HepG2 (cell line): ENCODE results near the gene DLX5. TPM values are rescaled to one million over a fixed set of nuclear protein-coding genes. Genes with fewer than 3 reads are reported as not detected.

ENCODE experiments used
- ARNT ChIP-seq: fragments of 450-650 bp; IDR thresholded peaks from 2 replicates; pipeline ENCODE4 v1.6.1; 2017
- GATAD1 ChIP-seq: IDR thresholded peaks from 2 replicates; pipeline ENCODE4 v1.6.1; 2016; ENCODE audit warnings: missing genetic modification reagents, missing compliant biosample characterization
- NFYB ChIP-seq: sonication (generic); formaldehyde crosslinking; IDR thresholded peaks from 2 replicates; pipeline ENCODE4 v1.4.0; 2020; ENCODE audit warnings: missing genetic modification reagents
- PLRG1 ChIP-seq: fragments of 450-650 bp; conservative IDR thresholded peaks from 2 replicates; pipeline ENCODE4 v1.6.1; 2016
- PRMT3 ChIP-seq: sonication (generic); formaldehyde crosslinking; IDR thresholded peaks from 2 replicates; pipeline ENCODE4 v1.8.1; 2022; ENCODE audit warnings: low read depth, mild to moderate bottlenecking, moderate library complexity, missing genetic modification reagents, borderline replicate concordance
- SKI ChIP-seq: fragments of 450-650 bp; IDR thresholded peaks from one replicate; pipeline ENCODE4 v1.6.1; 2018; ENCODE audit warnings: mild to moderate bottlenecking; ENCODE audit not compliant: partially characterized antibody
- ZKSCAN1 ChIP-seq: fragments of 150-350 bp; IDR thresholded peaks from 2 replicates; pipeline ENCODE4 v1.6.1; 2014; ENCODE audit warnings: low read length
- ZNF296 ChIP-seq: sonication (generic); formaldehyde crosslinking; conservative IDR thresholded peaks from 2 replicates; pipeline ENCODE4 v1.5.0; 2020; ENCODE audit warnings: mild to moderate bottlenecking, missing genetic modification reagents
- ZNF550 ChIP-seq: sonication (generic); formaldehyde crosslinking; IDR thresholded peaks from 2 replicates; pipeline ENCODE4 v1.4.0; 2020; ENCODE audit warnings: mild to moderate bottlenecking, missing genetic modification reagents, borderline replicate concordance
- ZNF629 ChIP-seq: sonication (generic); formaldehyde crosslinking; conservative IDR thresholded peaks from 2 replicates; pipeline ENCODE4 v1.5.0; 2020; ENCODE audit warnings: missing genetic modification reagents
- ZNF776 ChIP-seq: sonication (generic); formaldehyde crosslinking; IDR thresholded peaks from 2 replicates; pipeline ENCODE4 v1.4.0; 2020; ENCODE audit warnings: mild to moderate bottlenecking, missing genetic modification reagents
- polyA plus RNA-seq, 8 experiments: library from polyadenylated mRNA; depleted of rRNA in 3 of 8; stranded (reverse) in 7 of 8; unstranded in 1 of 8; fragments of >200 nt; fragmentation: Illumina TruSeq in 4 of 8; extraction: Trizol in 4 of 8; gene quantifications; 2 replicates each; pipeline versions ENCODE4 v1.2.1 to v1.2.3, GENCODE V29; 2011 to 2016; ENCODE audit warnings: low read depth in 4 of 8, missing spikeins in 1 of 8, mixed read lengths in 1 of 8; ENCODE audit not compliant: insufficient read depth in 1 of 8
- total RNA-seq, 5 experiments: library from RNA; depleted of rRNA; stranded (reverse); fragments of >200 nt; fragmentation: Illumina TruSeq; extraction: Trizol; gene quantifications; 2 replicates each; pipeline ENCODE4 v1.2.3, GENCODE V29; 2016; ENCODE audit warnings: low read depth in 1 of 5
- TF ChIP-seq, protein P1 (sequence below): sonication (generic); formaldehyde crosslinking; IDR thresholded peaks from 2 replicates; pipeline ENCODE4 v1.8.1; 2023; ENCODE audit warnings: missing genetic modification reagents, inconsistent platforms, borderline replicate concordance
- TF ChIP-seq, protein P2 (sequence below): sonication (generic); formaldehyde crosslinking; IDR thresholded peaks from 2 replicates; pipeline ENCODE4; 2020; ENCODE audit warnings: missing genetic modification reagents, mild to moderate bottlenecking, borderline replicate concordance
- TF ChIP-seq, protein P3 (sequence below): sonication (generic); formaldehyde crosslinking; conservative IDR thresholded peaks from 2 replicates; pipeline ENCODE4 v1.4.0; 2020; ENCODE audit warnings: missing genetic modification reagents
- TF ChIP-seq, protein P4 (sequence below): sonication (generic); formaldehyde crosslinking; IDR thresholded peaks from 2 replicates; pipeline ENCODE4 v1.4.0; 2020; ENCODE audit warnings: missing genetic modification reagents, borderline replicate concordance
- TF ChIP-seq, protein P5 (sequence below): sonication (generic); formaldehyde crosslinking; IDR thresholded peaks from 2 replicates; pipeline ENCODE4 v1.9.0; 2022; ENCODE audit warnings: missing genetic modification reagents, mild to moderate bottlenecking, borderline replicate concordance

The DLX5 gene
- total and polyA plus RNA-seq, 2 of the 13 experiments (the other 11 are each of a cell fraction or from before 2014, with no cell fraction given) = not detected

DNA sequence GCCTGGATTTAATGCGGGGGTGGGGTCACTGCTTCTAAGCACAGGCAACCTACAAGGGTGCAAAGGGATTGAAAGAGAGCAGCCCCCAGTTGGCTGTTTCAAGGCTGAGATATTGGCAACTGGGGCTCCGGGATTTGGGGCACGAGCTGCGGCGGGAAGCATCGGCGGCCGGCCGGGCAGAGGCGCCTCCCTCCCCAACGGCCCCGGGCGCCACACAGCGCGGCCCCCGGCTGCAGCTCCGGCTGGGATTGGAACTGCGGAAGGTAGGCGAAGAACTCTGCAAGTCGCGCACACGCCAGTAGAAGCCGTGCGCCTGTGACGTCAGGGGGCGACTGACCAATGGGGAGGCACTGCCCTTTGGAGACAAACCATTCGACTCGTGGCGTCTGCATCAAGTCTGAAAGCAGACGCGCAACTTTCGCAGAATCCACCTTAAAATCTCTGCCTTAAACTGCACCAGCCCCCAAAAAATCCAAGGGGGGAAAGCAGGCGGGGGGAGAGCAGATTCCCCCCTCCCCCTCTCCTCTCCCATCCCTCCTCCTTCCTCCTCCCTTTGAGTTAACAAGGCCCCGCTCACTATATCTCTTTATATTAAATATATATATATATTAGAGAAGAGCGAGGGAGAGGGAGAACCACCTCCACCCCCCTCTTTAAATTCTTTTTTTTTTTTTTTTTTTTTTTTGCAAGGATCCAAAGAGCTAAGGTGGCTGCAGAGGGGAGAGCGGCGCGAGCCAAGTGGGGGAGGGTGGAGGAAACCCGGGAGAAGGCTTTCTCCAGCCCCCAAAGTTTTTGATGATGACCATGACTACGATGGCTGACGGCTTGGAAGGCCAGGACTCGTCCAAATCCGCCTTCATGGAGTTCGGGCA lies 19.2 kb downstream of the DLX5 start, which contains the start of gene DLX6 (continued):
- TF ChIP-seq, protein P1, sequence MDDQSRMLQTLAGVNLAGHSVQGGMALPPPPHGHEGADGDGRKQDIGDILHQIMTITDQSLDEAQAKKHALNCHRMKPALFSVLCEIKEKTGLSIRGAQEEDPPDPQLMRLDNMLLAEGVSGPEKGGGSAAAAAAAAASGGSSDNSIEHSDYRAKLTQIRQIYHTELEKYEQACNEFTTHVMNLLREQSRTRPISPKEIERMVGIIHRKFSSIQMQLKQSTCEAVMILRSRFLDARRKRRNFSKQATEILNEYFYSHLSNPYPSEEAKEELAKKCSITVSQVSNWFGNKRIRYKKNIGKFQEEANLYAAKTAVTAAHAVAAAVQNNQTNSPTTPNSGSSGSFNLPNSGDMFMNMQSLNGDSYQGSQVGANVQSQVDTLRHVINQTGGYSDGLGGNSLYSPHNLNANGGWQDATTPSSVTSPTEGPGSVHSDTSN = no peak
- TF ChIP-seq, protein P2, sequence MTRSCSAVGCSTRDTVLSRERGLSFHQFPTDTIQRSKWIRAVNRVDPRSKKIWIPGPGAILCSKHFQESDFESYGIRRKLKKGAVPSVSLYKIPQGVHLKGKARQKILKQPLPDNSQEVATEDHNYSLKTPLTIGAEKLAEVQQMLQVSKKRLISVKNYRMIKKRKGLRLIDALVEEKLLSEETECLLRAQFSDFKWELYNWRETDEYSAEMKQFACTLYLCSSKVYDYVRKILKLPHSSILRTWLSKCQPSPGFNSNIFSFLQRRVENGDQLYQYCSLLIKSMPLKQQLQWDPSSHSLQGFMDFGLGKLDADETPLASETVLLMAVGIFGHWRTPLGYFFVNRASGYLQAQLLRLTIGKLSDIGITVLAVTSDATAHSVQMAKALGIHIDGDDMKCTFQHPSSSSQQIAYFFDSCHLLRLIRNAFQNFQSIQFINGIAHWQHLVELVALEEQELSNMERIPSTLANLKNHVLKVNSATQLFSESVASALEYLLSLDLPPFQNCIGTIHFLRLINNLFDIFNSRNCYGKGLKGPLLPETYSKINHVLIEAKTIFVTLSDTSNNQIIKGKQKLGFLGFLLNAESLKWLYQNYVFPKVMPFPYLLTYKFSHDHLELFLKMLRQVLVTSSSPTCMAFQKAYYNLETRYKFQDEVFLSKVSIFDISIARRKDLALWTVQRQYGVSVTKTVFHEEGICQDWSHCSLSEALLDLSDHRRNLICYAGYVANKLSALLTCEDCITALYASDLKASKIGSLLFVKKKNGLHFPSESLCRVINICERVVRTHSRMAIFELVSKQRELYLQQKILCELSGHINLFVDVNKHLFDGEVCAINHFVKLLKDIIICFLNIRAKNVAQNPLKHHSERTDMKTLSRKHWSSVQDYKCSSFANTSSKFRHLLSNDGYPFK (CRISPR knock-in tag) = no peak
- TF ChIP-seq PLRG1 = no peak
- peak; percentile 68 for TF ChIP-seq SKI
- TF ChIP-seq, protein P3, sequence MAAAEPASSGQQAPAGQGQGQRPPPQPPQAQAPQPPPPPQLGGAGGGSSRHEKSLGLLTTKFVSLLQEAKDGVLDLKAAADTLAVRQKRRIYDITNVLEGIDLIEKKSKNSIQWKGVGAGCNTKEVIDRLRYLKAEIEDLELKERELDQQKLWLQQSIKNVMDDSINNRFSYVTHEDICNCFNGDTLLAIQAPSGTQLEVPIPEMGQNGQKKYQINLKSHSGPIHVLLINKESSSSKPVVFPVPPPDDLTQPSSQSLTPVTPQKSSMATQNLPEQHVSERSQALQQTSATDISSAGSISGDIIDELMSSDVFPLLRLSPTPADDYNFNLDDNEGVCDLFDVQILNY (CRISPR knock-in tag) = no peak
- peak; percentile 95 for TF ChIP-seq NFYB
- TF ChIP-seq ARNT = no peak
- TF ChIP-seq ZKSCAN1 = no peak
- TF ChIP-seq, protein P4, sequence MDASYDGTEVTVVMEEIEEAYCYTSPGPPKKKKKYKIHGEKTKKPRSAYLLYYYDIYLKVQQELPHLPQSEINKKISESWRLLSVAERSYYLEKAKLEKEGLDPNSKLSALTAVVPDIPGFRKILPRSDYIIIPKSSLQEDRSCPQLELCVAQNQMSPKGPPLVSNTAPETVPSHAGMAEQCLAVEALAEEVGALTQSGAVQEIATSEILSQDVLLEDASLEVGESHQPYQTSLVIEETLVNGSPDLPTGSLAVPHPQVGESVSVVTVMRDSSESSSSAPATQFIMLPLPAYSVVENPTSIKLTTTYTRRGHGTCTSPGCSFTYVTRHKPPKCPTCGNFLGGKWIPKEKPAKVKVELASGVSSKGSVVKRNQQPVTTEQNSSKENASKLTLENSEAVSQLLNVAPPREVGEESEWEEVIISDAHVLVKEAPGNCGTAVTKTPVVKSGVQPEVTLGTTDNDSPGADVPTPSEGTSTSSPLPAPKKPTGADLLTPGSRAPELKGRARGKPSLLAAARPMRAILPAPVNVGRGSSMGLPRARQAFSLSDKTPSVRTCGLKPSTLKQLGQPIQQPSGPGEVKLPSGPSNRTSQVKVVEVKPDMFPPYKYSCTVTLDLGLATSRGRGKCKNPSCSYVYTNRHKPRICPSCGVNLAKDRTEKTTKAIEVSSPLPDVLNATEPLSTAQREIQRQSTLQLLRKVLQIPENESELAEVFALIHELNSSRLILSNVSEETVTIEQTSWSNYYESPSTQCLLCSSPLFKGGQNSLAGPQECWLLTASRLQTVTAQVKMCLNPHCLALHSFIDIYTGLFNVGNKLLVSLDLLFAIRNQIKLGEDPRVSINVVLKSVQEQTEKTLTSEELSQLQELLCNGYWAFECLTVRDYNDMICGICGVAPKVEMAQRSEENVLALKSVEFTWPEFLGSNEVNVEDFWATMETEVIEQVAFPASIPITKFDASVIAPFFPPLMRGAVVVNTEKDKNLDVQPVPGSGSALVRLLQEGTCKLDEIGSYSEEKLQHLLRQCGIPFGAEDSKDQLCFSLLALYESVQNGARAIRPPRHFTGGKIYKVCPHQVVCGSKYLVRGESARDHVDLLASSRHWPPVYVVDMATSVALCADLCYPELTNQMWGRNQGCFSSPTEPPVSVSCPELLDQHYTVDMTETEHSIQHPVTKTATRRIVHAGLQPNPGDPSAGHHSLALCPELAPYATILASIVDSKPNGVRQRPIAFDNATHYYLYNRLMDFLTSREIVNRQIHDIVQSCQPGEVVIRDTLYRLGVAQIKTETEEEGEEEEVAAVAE (CRISPR knock-in tag) = no peak
- TF ChIP-seq ZNF629 (CRISPR knock-in tag) = 0 out of 2 replicates have a peak, but pooled peaks have one; percentile 7
- TF ChIP-seq PRMT3 = peak; percentile 48; the same call in 1 of the 2 replicates
- no peak for TF ChIP-seq ZNF776 (CRISPR knock-in tag)
- TF ChIP-seq, protein P5, sequence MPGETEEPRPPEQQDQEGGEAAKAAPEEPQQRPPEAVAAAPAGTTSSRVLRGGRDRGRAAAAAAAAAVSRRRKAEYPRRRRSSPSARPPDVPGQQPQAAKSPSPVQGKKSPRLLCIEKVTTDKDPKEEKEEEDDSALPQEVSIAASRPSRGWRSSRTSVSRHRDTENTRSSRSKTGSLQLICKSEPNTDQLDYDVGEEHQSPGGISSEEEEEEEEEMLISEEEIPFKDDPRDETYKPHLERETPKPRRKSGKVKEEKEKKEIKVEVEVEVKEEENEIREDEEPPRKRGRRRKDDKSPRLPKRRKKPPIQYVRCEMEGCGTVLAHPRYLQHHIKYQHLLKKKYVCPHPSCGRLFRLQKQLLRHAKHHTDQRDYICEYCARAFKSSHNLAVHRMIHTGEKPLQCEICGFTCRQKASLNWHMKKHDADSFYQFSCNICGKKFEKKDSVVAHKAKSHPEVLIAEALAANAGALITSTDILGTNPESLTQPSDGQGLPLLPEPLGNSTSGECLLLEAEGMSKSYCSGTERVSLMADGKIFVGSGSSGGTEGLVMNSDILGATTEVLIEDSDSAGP = peak; percentile 74; the same call in 1 of the 2 replicates
- TF ChIP-seq GATAD1 (CRISPR knock-in tag) = 0 out of 2 replicates have a peak, but pooled peaks have one; percentile 41
- no peak for TF ChIP-seq ZNF296 (CRISPR knock-in tag)
- TF ChIP-seq ZNF550 (CRISPR knock-in tag) = no peak
